GM12891 (cell line): Measurements from ENCODE around the gene C2orf76.
A peak's percentile ranks its signal among the peaks of the same experiment; 100 is the strongest.

Source experiments
- DNase-seq: peaks from one replicate; pipeline ENCODE4 v3.0.0; 2011; ENCODE audit warnings: low spot score; ENCODE audit not compliant: insufficient read length
- FAIRE-seq: peaks from 2 replicates; lab custom pipeline; 2011; peaks lifted over from hg19 to GRCh38; lab: Jason Lieb, UNC
- PAX5 ChIP-seq: IDR thresholded peaks from 2 replicates; pipeline ENCODE4 v1.6.1; 2011; ENCODE audit warnings: low read length, moderate library complexity, mild to moderate bottlenecking; ENCODE audit not compliant: insufficient read depth, severe bottlenecking
- POLR2A ChIP-seq: IDR thresholded peaks from 2 replicates; pipeline ENCODE4 v1.6.1; 2011; ENCODE audit warnings: low read depth, low read length, control low read depth
- POLR2AphosphoS5 ChIP-seq: IDR thresholded peaks from 2 replicates; pipeline ENCODE4 v1.6.1; 2011; ENCODE audit warnings: low read depth, low read length, control low read depth
- POU2F2 ChIP-seq: IDR thresholded peaks from 2 replicates; pipeline ENCODE4 v1.6.1; 2011; ENCODE audit warnings: low read depth, mild to moderate bottlenecking, control low read depth, low read length, moderate library complexity
- SPI1 ChIP-seq: IDR thresholded peaks from 2 replicates; pipeline ENCODE4 v1.6.1; 2011; ENCODE audit warnings: low read depth, low read length, control low read depth
- TAF1 ChIP-seq: IDR thresholded peaks from 2 replicates; pipeline ENCODE4 v1.6.1; 2011; ENCODE audit warnings: low read depth, low read length, control low read depth

The C2orf76 gene

DNA sequence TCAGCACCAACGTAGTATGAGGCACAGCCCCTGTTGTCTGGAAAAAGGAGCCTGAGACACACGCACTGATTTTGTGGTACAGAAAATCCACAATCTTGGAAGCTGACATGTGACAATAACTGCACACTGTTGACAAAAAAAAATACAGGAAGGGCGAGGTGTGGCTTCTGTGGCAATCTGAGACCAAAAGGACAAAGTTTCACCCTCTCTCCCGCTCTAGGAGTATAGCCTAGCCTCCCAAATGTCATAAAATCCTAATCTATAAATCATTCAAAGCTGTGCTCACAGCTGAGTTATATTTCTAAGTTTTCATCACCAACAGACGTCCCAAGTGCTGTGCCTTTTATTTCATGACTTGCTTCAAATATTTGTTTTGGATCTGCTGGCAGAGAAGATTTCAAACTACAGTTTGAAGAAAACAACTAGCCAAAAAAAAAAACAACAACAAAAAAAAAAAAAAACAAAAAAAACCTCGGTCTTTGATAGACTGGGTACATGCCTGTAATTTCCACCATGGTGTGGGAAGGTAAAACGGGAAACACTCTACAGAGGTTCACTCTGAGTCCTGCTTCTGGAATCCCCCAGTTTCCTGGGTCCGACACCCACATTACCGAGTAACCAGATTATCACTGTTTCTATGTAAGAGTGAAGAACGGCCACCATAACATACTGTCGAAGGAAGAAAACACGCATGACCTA is 61.0 kb downstream of the C2orf76 start:
- TF ChIP-seq POU2F2 (no peak), SPI1 (no peak), POLR2A (no peak), POLR2AphosphoS5 (no peak), PAX5 (no peak), TAF1 (no peak)
- DNase-seq (no peak), FAIRE-seq (no peak)

DNA sequence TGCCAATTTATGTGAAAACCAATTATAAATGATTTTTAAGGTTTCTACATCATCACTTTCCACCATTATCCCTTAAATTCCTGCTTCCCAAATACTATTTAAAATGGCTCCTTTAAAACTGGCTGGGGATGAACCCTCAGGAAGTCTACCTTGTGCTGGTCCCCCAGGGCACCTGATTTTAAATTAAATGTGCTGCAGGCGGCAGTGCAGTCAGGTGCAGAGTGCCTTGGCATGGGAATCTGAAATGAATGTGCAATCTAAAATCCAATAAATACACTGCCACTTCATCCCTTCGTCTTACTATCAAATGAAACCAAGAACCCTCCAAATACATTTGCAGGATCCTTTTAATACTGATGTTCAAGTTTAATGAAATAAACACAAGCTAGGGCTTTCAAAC is 61.8 kb downstream of the C2orf76 start:
- FAIRE-seq (no peak), DNase-seq (no peak)
- TF ChIP-seq TAF1 (no peak), PAX5 (no peak), POLR2A (no peak), POLR2AphosphoS5 (no peak), SPI1 (no peak), POU2F2 (no peak)

DNA sequence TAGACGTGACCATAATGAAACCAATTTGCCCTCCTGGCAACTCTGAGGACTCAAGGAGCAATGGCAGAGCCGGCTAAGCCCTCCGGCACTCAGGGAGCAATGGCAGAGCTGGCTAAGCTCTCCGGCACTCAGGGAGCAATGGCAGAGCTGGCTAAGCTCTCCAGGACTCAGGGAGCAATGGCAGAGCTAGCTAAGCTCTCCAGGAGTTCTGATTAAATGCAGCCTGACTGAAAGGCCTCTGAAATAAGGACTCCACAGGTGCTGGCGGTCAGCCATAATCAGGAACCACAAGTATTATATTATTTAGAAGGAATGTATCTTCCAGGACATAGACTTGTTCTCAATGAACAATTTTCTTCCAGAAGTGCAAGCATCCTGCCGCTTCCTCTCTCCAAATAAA is 65.2 kb downstream of the C2orf76 start:
- no peak for FAIRE-seq
- TF ChIP-seq TAF1: no peak
- no peak for TF ChIP-seq POU2F2
- no peak for TF ChIP-seq POLR2A
- TF ChIP-seq POLR2AphosphoS5: no peak
- TF ChIP-seq PAX5: no peak
- no peak for TF ChIP-seq SPI1

DNA sequence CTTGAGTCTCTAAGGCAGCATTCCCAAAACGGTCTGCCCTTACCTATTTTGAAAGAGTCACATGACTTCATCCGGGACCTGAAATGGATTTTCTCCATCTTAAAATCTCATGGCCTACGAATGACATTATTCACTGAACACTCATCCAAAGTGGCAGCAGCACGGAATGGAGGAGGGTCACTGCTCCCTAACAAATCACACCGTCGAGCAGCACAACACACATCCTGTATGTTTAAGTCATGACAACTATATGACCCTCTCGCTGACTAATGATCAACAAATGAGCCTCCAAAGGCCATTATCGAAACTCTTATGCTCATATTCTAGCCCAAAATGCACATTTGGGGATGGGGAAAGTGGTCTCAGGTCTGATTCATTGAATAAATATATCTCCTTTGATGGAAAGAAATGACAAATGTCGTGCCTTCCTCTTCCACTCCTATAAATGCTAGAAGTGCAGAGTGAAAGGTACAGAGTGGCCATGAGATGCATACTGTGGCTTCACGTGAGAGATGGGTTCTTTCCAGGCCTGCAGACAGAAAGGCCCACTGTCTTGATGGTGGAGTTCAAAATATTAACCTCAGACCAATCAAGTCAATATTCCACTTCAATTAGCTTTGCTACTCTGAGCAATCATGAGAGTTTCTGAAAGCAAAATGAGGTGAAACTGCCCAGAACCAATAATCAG is 70.8 kb downstream of the C2orf76 start:
- TF ChIP-seq POLR2A (no peak), SPI1 (no peak), TAF1 (no peak), POLR2AphosphoS5 (no peak), PAX5 (no peak), POU2F2 (no peak)
- no peak for FAIRE-seq
- no peak for DNase-seq

More for the DNA sequence above, 65.2 kb downstream of the C2orf76 start:
- no peak for DNase-seq

DNA sequence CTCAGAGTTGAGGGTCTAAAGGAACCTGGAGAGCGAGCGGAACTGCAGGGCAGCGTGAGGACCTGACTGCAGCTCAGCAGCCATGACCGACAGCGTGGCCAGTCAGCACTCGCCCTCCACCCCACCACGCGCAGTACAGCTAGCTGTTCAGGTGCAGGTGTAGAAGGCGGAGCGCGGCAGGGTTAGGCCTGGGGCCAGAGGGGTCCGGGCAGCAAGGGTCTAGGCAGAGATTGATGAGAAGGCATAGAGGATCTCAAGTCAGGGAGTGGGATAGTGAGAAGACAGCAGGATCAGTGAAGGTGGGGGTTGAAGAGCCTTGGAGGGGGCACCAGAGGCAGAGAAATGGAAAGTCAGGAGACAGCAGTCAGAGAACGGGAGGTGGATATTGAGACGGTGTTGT is 72.0 kb downstream of the C2orf76 start:
- TF ChIP-seq POLR2A (no peak), PAX5 (no peak), TAF1 (no peak), POLR2AphosphoS5 (no peak), SPI1 (no peak), POU2F2 (no peak)
- no peak for FAIRE-seq
- no peak for DNase-seq

DNA sequence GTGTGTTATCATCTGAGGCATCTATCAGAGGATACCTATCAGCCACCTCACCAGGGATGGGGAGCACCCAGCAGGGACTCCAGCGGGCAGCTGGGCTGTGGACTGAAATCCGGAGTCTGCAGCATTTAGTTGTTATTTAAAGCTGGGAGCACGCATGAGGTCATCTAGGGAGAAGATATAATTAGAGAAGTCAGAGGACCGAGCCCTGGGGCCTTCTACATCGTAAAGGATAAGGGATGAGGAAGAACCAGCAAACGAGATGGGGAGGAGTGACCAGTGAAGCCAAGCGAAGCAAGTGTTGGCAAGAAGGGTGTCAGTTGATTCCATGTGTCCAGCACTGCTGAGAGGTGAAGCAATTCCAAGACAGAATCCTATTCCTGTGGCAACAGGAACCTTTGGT is 72.7 kb downstream of the C2orf76 start:
- FAIRE-seq (no peak), DNase-seq (no peak)
- TF ChIP-seq PAX5: no peak
- no peak for TF ChIP-seq TAF1
- TF ChIP-seq SPI1: no peak
- TF ChIP-seq POLR2AphosphoS5: no peak
- TF ChIP-seq POU2F2: no peak
- TF ChIP-seq POLR2A: no peak

DNA sequence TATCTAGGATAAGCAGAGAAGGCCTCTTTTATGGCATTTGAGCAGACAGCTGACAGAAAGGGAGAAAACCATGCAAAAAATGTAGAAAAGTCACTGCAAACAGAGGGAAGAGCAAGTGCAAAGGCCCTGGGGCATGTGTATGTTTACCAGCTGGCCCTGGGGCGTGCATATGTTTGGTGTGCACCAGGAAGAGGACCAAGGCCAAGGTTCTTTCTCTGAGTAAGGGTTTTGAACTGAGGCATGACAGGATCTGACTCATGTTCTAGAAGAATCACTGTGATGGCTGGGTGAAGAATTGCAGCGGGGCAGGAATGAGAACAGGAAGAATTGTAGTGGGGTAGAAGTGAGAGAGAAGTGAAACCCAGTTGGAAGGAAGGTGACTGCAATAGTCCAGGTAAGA is 73.4 kb downstream of the C2orf76 start:
- FAIRE-seq: no peak
- DNase-seq: no peak
- TF ChIP-seq TAF1 (no peak), POU2F2 (no peak), POLR2AphosphoS5 (no peak), PAX5 (no peak), SPI1 (no peak), POLR2A (no peak)

DNA sequence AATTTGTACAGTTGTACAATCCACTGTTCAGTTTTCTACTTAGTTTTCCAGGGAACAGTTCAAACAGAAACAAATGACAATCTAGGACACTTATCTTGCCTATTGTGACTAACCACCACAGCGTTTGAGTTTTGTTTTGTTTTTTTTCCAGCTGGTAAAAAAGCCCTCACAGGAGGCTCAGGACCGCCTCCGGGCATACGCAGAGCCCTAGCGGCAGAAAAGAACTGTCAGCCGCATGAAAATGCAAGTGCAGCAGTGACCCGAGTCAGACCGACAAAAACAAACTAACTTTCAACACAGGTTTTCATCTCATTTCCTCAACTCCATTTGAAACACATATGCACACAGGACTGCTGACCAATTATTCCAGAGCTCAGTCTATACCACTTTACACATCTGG is 74.4 kb downstream of the C2orf76 start:
- TF ChIP-seq PAX5 (no peak), TAF1 (no peak), POLR2AphosphoS5 (no peak), POU2F2 (no peak), POLR2A (no peak), SPI1 (no peak)
- peak; percentile 30 for DNase-seq
- FAIRE-seq: peak; percentile 48

DNA sequence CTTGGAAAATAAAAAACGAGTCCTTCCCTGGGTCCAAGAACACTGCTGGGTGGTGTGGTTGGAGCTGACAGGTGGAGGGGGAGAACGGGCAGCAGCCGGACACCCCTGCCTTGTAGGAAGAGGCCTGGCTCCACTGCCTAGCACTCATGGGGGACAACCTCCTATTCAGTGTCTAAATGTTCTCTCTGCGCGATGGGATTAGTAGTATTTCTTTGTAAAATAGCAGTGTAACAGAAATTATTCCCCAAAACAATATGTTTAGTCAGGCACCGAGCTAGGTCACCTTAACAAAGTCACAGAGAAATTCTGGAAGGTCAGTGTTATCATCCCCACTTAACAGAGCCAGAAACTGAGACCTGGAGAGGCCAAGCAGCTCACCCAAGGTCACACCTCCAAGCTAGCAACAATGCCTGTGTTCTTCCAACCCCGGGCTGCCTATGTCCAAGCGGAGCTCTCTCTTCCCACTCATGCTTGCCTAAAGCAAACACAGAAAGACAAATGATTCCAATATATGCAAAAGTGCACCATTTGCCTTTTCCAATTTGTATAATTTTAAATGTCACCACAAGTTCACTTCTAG is 75.0 kb downstream of the C2orf76 start:
- FAIRE-seq (no peak), DNase-seq (no peak)
- TF ChIP-seq TAF1 (no peak), SPI1 (no peak), PAX5 (no peak), POLR2AphosphoS5 (no peak), POLR2A (no peak), POU2F2 (no peak)

DNA sequence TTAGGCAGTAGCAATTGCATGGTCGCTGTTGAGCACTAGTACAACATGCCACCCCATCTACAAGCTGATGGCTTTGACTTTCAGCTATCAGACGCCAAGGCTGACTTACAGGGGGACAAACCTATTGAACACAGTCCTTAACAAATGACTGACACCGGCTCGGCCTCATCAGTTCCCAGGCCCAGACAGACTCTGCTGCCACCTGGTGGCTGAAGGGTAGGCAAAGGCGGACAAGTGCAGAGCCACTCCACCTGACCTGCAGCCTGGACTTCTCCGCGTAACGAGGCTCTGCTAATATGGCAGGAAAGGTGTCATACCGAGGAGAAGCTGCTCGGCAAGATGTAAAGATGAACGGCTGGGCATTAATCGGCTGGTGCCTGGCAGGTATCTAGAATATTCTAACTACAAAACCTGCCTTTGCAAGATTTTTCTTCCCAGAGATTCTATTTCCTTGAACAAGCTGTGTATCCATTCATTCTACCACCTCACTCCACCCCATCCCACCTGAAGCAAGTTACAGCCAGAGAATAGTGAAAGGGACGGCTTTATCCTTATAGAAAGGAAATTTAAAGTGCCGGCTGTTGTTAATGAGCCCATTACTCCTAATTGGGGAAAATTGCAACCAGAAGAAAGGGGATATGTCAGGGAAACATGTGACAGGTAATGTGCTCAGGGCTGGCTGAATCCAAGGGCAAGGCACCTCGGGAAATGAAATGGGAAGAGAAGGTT is 75.6 kb downstream of the C2orf76 start:
- TF ChIP-seq SPI1 (no peak), TAF1 (no peak), POLR2AphosphoS5 (no peak), POU2F2 (no peak), PAX5 (no peak)
- no peak for DNase-seq
- FAIRE-seq: peak; percentile 55
